ENCODE results near the gene GOLM1. TPM values are rescaled to one million over a fixed set of nuclear protein-coding genes. Genes with fewer than 3 reads are reported as not detected.

The GOLM1 gene
- total RNA-seq, 3 donors from 2014 or later (not counting 1 experiment from before 2014, with no cell fraction given): 12.9 to 24.4 (median 20.2) TPM

DNA sequence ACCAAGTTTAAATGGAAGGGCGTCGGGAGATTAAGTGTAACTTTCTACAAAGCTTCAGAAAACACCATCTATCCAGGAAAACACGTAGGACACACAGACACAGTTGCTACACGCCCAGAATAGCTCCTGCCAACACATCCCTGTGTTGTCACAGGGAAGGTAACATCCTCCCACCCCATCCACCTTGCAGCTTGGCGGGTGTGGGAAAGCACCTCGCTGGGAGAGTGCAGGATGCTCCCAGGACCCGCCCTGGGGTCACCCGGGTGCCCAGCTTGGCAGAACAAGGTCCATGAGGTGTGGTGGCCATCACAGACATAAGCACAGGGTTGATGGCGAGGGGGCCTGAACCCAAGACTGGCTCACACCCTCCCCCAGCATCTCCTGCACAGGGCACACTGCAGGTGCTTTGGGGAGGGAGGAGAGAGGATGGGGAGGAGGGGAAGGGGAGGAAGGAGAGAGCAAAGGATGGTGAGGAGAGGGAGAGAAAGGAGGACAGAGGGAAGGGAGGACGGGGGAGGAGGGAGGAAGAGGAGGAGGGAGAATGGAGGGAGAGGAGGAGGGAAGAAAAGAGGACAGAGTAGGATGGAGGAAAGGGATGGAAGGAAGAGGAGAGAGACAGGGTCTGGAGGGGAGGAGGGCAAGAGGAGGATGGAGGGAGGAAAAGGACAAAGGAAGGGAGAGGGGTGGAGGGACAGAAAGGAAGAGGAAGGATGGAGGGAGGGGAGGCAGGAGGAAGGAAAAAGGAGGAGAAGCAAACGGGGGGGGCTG is 37.2 kb downstream of the GOLM1 start:
- Mint-ChIP-seq H3K4me1 (no peaks in the 10 kb centered on the region), H3K9me3 (no peaks in the 10 kb centered on the region), H3K36me3 (no peaks in the 10 kb centered on the region), H3K27ac (no peak overlapping the region), H3K4me3 (no peak overlapping the region), H3K27me3 (ENCODE audit: low read depth in 2 of 2) (peaks cover 0 to 3% of the 10 kb centered on the region in 2 donors)
- DNase-seq (no peak), ATAC-seq (no peak)
- Histone ChIP-seq H3K9me3 (ENCODE audit: control insufficient read depth, insufficient read depth, low read length) (no peaks in the 10 kb centered on the region), H3K27me3 (ENCODE audit: control insufficient read depth, insufficient read depth, low read length) (no peaks in the 10 kb centered on the region), H3K4me3 (ENCODE audit: low read length) (no peak overlapping the region), H3K27ac (ENCODE audit: low read length) (no peak overlapping the region), H3K4me1 (ENCODE audit: control insufficient read depth, insufficient read depth, low read length) (no peaks in the 10 kb centered on the region), H3K36me3 (ENCODE audit: control insufficient read depth, insufficient read depth, low read length) (no peaks in the 10 kb centered on the region)
- 79% methylated on average over 11 of the region's 11 CpGs for WGBS (ENCODE audit: insufficient coverage)
- intact Hi-C loops (cut with micrococcal nuclease): no loop called here
- TF ChIP-seq, protein P1, sequence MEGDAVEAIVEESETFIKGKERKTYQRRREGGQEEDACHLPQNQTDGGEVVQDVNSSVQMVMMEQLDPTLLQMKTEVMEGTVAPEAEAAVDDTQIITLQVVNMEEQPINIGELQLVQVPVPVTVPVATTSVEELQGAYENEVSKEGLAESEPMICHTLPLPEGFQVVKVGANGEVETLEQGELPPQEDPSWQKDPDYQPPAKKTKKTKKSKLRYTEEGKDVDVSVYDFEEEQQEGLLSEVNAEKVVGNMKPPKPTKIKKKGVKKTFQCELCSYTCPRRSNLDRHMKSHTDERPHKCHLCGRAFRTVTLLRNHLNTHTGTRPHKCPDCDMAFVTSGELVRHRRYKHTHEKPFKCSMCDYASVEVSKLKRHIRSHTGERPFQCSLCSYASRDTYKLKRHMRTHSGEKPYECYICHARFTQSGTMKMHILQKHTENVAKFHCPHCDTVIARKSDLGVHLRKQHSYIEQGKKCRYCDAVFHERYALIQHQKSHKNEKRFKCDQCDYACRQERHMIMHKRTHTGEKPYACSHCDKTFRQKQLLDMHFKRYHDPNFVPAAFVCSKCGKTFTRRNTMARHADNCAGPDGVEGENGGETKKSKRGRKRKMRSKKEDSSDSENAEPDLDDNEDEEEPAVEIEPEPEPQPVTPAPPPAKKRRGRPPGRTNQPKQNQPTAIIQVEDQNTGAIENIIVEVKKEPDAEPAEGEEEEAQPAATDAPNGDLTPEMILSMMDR (IDR thresholded peaks at IDR 0.05): no peak

DNA sequence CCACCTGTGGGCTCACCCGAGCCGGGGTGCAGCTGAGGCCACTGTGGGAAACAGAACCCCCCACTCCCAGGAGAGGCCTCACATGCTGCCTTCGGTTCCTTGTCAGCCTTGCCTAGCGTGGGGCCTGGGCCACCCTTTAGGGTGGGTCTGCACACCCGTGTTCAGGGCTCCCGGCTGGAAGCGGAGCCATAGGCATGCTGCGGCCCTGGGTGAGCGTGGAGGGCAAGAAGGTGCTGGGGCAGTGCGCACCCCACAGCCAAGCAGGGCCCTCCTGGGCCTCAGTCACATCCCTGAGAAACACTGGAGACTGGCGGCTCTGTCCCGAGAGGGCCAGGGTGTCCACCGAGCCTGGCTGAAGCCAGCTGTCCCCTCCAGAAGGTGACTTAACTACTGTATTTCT is 41.9 kb downstream of the GOLM1 start:
- 95% methylated on average over 11 of the region's 13 CpGs for WGBS (ENCODE audit: insufficient coverage)

DNA sequence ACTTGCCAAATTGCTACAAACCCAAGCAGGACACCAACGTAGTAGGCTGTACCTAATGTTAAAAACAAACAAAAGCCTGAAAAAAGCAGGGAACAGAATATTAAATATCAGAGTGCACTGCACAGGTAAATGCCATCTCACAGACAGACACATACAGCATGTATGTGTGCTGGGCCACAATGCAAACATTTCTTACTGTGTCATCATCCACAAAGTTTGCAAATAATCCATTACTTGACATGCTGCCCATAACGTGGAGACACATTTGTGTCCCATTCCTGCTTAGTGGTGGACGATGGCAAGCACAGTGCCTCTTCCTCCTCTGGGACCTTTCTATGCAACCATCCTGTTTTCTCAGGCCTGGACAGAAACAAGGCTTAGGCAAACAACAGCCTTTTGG is 44.7 kb downstream of the GOLM1 start:
- DNase-seq: no peak
- WGBS (ENCODE audit: insufficient coverage): 85% methylated on average over 3 of the region's 3 CpGs
- TF ChIP-seq, protein P1 (IDR thresholded peaks at IDR 0.05): no peak
- H3K4me1 ChIP-seq (ENCODE audit: control insufficient read depth, insufficient read depth, low read length): no peaks in the 10 kb centered on the region
- H3K4me3 Mint-ChIP-seq: peak overlapping the region; percentile 5
- no peak for ATAC-seq
- H3K36me3 ChIP-seq (ENCODE audit: control insufficient read depth, insufficient read depth, low read length): no peaks in the 10 kb centered on the region
- H3K9me3 ChIP-seq (ENCODE audit: control insufficient read depth, insufficient read depth, low read length): peaks cover 8% of the 10 kb centered on the region
- no peaks in the 10 kb centered on the region for H3K27me3 ChIP-seq (ENCODE audit: control insufficient read depth, insufficient read depth, low read length)
- H3K27me3 Mint-ChIP-seq (ENCODE audit: low read depth in 2 of 2): peaks cover 0 to 7% of the 10 kb centered on the region in 2 donors
- peaks cover 18 to 20% of the 10 kb centered on the region in 2 donors for H3K4me1 Mint-ChIP-seq
- H3K27ac ChIP-seq (ENCODE audit: low read length): no peak overlapping the region
- no peak overlapping the region for H3K4me3 ChIP-seq (ENCODE audit: low read length)
- no peak overlapping the region for H3K27ac Mint-ChIP-seq
- no peaks in the 10 kb centered on the region for H3K9me3 Mint-ChIP-seq
- no peaks in the 10 kb centered on the region for H3K36me3 Mint-ChIP-seq
- intact Hi-C loops (cut with micrococcal nuclease): no loop called here

More for the DNA sequence above, 41.9 kb downstream of the GOLM1 start:
- no peak for ATAC-seq
- Histone ChIP-seq H3K4me1 (ENCODE audit: control insufficient read depth, insufficient read depth, low read length) (no peaks in the 10 kb centered on the region), H3K36me3 (ENCODE audit: control insufficient read depth, insufficient read depth, low read length) (no peaks in the 10 kb centered on the region), H3K27me3 (ENCODE audit: control insufficient read depth, insufficient read depth, low read length) (no peaks in the 10 kb centered on the region), H3K9me3 (ENCODE audit: control insufficient read depth, insufficient read depth, low read length) (peaks cover 8% of the 10 kb centered on the region), H3K27ac (ENCODE audit: low read length) (no peak overlapping the region), H3K4me3 (ENCODE audit: low read length) (no peak overlapping the region)
- H3K4me3 Mint-ChIP-seq: no peak overlapping the region
- intact Hi-C loops (cut with micrococcal nuclease): no loop called here
- no peaks in the 10 kb centered on the region for H3K9me3 Mint-ChIP-seq
- no peak overlapping the region for H3K27ac Mint-ChIP-seq
- H3K4me1 Mint-ChIP-seq: peaks cover 9 to 14% of the 10 kb centered on the region in 2 donors
- TF ChIP-seq, protein P1 (IDR thresholded peaks at IDR 0.05): no peak
- no peaks in the 10 kb centered on the region for H3K36me3 Mint-ChIP-seq
- DNase-seq: no peak
- H3K27me3 Mint-ChIP-seq (ENCODE audit: low read depth in 2 of 2): peaks cover 0 to 3% of the 10 kb centered on the region in 2 donors
